HG03342 (cell line): Measurements from ENCODE around the gene AP3S1.
"Not testable (repeated sequence)": the region's sequence is repeated elsewhere in the genome, so short reads cannot be mapped to it uniquely, and the experiment has no call there.

ENCODE experiments used
- ATAC-seq: cut with Tn5 transposase; IDR thresholded peaks from one replicate; pipeline ENCODE4 v1.9.1; 2021; ENCODE audit warnings: mild to moderate bottlenecking, moderate library complexity; ENCODE audit not compliant: unreplicated experiment

AP3S1 gene

DNA sequence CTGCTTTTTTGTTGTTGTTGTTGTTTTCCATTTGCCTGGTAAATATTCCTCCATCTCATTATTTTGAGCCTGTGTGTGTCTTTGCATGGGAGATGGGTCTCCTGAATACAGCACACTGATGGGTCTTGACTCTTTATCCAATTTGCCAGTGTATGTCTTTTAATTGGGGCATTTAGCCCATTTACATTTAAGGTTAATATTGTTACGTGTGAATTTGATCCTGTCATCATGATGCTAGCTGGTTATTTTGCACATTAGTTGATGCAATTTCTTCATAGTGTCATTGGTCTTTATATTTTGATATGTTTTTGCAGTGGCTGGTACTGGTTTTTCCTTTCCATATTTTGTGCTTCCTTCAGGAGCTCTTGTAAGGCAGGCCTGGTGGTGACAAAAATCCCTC, 16.8 kb upstream of the AP3S1 start:
- ATAC-seq, result not testable (repeated sequence)

DNA sequence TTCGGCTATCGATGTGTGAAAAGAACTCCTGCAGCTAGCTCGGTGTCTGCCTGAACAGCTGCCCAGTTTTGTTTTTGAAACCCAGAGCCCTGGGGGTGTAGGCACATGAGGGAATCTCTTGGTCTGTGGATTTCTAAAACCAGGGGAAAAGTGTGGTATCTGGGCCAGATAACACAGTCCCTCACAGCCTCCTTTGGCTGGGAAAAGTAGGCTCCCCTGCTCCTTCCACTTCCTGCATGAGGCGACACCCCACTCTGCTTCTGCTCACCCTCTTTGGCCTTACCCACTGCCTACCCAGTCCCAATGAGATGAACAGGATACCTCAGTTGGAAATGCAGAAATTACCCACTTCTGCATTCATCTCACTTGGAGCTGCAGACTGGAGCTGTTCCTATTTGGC, 15.8 kb upstream of the AP3S1 start:
- no peak for ATAC-seq

DNA sequence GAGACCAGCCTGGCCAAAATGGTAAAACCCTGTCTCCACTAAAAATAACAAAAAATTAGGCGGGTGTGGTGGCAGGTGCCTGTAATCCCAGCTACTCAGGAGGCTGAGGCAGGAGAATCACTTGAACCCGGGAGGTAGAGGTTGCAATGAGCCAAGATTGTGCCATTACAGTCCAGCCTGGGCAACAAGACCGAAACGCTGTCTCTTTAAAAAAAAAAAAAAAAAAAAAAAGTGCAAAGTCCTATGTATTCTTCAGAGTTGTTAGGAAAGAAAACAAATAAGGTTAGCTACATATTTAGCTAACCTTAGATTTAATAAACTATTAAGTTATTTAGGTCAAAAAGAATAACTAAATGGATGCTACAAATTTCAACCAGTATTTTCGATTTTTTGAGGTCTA, 11.8 kb upstream of the AP3S1 start:
- ATAC-seq, result no peak

DNA sequence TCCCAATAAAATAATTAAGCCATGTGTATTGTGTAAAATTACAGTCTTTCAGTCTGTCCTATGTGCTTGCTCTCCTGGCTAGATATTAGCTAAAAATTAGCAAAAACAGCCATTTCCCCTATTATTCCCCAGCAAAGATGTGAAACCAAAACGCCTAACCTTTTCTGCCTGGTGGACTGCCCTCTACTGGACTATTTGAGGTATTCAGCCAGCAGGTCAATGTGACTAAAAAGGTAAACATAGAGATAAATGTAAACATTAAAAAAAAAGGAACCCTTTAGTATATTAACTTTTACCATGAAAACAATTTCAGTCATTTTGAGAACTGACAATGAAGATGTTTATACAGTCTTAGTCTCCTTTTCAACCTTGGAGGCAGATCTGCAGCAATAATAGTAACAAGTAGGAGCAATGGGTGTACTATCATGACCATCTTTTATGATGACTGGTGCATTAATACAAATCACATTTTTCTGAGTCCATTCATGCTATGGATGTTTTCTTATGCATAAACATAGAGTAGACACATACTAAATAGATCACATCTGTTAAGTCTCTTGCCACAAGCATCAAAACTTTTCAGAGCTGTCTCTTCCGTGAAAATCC, 10.5 kb upstream of the AP3S1 start:
- peak; percentile 91 for ATAC-seq

DNA sequence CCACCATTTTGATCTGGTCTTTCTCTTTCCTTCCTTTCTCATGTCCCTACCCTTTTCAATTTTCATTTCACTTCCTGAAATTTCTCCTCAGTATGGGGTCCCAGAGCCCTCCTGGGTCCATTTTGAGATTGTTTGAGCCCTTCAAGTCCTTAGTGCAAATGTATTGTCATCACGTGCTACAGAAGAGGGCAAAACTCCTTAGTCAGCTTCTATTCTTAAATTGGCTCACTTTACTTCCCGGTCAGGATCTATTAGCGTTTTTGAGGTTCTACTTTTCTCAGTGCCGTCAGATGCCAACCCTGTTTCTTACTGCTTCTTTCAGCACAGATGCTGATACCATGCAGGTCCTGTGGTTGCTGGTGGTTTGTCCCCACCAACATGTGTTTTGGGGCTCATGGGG, 6.3 kb upstream of the AP3S1 start:
- no peak for ATAC-seq

DNA sequence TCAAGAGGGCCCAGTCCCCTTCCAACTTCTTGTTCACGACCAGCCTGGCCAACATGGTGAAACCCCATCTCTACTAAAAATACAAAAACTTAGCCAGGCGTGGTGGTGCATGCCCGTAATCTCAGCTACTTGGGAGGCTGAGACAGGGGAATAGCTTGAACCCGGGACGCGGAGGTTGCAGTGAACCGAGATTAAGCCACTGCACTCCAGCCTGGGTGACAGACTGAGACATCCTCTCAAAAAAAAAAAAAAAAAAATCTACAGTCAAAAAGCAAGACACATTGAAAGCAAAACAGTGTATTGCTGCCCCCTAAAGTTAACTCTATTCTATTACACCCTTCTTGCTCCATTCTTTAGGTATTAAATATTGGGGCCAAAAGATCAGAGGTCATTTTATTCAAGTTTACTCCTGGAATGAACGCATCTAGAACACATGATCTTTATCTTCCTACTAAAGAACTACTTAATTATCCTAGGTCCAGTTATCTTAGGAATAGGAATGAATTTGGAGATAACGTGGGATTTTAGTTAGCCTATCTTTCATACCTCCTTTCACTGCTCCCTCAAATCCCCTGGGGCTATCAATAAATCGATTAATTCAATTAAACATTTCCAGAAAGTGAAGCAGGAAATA, 2.7 kb upstream of the AP3S1 start:
- ATAC-seq, result peak; percentile 17

DNA sequence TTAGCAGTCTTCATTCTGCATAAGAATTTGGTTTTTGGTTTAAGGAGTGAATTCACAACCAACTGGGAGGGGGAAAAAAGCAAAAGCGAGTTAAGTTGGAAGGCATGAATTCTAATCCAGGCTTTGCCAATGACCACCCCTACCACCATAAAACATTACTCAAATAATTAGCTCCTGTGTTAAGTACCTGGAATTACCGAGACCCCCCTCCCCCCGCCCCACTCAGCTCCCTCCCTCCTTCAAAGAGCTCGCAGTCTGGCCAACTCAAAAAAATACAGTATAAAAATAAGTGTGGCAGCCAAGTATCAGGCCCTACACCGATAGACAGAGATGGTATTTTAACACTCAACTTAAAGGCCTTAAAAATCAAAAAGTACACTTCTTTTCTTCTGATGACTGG, 862 bp upstream of the AP3S1 start:
- ATAC-seq, result no peak

DNA sequence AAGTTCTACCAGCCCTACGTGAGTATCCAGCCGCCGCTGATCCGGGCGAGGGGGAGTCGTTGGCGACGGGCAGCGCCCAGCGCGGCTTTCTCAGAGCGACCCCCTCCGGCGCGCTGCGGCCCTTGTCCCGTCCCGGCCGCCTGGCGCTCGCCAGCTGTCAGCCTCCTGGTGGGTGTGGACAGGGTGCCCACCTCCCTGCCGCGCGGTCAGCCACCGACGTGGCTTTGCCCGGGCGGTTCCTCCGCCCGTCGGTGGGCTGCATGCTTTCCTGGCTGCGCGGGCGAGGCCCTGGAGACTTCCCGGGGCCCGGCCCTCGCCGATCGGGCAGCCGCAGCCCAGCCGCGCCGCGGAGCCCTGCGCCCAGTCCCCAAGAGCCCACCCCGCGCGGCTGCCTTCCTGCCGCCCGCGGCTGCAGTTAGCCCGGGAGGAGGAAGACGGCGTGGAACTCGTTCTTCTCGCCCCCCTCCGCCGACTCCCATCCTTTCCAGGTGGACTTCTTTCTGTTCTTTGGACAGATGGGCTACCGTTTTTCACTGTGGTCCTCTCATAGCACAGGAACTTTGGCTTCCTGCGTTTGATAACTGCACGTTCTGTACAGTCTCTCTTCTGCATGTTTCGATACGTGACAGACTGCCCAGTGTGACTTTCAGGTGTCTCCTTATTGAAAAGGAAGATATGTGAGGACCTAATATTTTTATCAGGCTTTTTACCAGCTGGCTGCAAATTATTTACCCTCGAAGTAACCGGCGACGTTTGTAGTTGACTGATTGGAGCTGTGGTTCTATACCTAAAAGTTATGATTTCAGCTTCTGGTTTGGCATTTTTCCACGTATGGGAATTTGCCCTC, 577 bp downstream of the AP3S1 start:
- peak; percentile 25 for ATAC-seq

DNA sequence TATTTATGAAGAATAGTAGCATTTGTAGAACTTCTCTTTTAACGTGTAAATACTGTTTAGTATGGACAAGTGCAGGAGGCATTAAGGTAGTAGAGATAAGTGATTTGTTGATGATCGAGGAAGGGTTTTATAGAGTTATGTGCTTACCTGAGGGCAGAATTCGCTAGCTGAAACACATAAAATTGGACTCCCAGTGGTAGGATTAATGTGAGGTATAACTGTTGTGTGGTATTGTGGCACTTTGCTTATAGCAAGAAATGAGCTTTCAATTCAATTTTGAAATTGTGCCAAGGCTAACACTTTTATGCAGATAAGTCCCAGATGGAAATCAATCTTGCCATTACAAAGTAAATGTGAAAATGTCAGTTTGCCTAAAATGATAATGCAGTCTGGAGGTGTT, 1.2 kb downstream of the AP3S1 start:
- ATAC-seq, result no peak

DNA sequence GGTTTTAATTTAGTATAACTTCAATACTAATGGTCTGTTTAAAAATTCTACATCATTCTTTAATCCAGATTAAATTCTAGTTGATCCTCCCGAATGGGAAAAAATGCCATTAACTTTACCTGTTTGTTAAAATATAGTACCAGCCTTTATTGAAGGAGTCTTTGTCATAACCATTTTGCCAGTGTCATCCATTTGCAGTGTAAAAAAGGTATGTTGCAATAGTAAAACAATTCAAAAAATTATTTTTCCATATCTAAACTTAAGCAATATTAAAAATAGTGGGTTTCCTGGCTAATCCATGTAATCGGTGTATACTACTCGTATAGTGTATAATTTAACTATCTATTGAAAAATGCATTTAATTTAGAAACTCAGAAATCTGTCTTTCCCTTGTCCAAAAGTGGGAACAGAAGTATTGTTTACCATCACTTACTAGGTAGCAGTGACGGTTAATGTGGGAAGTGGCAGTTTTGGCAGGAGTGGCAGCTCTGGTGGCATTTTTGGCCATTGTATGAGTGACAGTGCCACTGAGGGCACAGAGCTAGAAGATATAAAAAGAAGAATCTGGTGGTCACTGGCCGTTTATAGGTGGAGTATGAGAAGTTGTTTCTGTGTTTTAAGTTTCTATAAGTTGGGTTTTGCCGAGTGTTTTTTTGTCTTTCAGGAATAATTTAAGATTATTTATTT, 1.9 kb downstream of the AP3S1 start:
- no peak for ATAC-seq

DNA sequence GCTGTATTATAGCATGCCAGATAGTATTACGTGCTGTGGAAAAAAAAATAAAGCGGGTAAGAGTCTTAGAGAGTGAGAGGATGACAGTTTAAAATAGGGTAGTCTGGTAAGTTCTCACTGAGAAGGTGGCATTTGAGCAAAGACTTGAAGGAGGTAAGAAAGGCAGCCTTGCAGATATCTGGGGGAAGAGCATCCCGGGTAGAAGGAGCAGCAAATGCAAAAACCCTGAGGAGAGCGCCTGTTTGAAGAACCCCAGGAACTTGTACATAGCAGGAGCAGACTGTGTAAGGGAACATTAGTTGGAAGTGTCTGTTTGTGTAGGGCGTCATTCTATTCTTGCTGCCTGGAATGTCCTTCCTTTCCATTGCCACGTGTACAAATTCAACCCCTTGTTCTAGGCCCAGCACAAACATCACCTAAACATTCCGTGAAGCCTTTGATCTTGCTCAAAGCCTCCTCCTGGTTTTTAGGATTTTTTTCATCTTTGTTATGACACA, 2.6 kb downstream of the AP3S1 start:
- ATAC-seq, result no peak

DNA sequence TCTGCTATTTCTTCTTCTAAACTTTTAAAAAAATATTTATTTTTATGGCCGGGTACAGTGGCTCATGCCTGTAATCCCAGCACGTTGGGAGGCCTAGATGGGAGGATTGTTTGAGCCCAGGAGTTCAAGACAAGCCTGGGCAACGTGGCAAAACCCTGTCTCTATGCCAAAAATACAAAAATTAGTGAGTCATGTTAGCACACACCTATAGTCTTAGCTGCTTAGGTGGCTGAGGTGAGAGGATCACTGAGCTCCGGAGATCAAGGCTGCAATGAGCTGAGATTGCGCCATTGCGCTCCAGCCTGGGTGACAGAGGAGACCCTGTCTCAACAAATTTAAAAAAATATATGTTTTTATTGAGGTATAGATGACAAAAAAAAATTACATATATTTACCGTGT, 5.6 kb downstream of the AP3S1 start:
- ATAC-seq, result no peak

DNA sequence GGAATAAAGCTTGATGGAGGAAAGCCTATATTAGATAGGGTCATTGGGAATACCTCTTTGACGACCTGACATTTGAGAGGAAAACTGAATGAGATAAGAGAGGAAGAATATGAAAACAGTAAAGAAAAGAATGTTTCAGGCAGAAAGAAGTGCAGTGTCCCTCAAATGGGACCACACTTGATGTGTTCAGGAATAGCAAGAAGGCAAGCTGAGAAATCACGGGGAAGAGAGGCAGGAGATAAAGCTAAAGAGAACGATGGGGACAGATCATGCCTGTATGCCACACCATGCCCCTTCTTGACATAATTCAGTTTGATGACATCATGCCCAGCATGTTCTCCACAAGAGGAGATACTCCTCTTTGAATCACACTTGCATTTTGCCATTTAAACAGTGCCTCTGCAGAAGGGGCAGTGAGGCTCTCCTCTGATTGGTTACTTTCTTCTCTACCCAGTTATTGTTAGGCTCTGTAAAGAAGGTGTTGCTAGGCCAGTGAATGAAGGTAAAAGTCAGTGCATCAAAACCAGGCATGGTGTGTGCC, 7.6 kb downstream of the AP3S1 start:
- no peak for ATAC-seq

DNA sequence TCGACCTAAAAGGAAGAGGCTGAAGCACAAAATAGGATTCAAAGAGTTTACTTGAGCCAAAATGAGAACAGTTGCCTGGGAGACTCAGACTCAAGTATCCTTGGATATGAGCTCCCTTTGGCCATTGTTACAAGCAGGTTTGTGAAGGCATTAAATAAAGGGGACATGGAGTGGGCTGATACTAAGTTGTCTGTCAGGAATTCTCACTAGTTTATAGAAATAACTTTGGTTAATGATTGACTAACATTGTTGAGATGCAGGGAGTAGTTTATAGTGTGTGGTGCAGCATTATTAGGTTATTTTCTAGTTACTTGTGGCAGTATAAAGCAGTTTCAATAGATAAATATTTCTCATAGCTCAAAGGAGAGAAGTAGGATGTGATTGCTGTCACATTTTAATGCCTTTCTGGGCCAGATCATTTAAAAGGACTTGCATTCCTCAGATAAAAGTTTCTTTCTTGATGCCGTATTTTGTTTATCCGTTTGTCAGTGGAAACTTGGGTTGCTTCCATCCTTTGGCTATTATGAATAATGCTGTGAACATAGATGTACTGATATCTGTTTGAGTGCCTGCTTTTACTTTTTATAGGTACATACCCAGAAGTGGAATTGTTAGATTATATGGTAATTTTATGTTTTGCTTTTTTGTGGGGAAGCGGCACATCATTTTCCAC, 9.1 kb downstream of the AP3S1 start:
- ATAC-seq, result no peak

DNA sequence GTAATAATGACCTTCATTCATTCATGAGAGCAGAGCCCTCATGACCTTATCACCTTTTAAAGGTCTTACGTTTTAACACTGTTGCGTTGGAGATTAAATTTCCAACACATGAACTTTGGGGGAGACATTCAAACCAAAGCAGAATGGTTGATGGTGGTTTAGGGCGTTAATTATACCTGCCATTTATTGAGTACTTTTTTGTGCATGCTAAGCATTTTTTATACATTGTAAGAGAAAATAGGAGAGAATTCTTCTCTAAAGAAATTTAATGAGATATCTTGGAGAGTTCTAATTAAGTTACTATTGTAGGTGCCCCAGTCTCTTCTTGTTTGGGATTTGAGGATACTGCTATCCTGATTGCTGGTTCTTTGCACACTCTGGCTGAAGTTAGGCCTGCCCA, 12.4 kb downstream of the AP3S1 start:
- no peak for ATAC-seq

DNA sequence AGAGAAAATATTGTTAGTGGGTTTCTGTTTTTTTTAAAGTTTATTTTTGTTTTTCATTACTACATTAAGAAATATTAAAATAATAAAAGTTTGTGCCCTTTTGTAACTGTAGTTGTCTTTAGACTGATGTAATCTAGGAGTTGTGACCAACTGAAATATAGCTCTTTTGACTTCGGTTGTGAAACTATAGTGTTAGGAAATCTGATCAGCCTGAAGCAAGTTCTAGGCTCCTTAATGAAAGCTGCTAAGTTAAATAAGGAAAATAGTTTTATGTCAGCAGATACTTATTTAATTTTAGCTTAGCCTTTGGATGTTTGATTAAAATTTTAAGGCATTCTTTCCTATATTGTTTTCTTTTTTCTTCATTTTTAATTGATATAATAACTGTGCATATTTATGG, 14.2 kb downstream of the AP3S1 start:
- ATAC-seq, result no peak

DNA sequence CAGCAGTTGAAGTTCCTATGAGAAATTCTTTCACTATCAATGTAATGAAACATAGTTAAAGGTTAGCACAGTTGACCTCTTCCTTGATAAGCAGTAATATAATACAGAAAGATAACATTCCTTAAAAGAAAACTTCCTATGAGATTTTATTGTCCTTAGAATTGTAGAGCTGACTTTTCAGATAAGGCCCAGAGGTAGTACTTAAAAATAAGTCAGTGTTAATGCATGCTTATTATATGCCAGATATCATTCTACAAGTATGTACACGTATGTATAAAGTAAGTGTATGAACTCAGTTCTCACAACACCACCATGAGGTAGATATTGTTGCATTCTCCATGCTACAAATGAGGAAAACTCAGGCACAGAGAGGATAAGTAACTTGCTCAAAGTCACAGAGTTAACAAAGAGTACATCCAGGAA, 15.3 kb downstream of the AP3S1 start:
- ATAC-seq, result no peak

DNA sequence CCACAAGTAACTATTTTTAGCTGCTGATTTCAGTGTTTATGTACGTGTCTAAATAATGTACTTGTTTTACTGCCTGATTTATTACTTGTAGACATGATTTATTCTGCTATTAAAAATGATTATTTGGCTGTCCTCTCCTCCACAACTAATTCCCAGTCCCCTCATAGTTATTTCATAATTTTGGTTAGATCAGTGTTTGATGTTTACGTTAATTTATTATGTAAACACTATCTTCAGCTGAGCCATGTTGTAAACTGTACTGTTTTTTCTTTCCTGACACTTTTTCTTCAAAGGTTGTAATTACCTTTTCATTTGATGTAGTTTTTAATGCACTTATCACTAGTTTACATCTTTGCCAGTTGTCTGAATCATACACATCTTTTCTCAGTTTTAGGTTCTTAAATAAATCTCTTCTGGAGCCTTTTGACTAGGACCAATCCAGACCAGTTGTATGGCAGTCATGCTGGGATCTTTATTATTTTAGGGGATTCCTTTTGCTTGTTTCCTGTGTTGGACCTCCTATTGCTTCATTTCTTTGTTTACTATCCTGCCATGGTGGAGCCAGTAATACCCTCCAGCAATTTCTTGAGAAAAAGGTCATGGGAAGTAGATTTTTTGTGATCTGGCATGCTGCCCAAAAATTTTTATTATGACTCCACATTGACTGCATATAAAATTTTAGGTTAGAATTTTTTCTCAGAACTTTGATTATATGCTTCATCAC, 16.1 kb downstream of the AP3S1 start:
- no peak for ATAC-seq

DNA sequence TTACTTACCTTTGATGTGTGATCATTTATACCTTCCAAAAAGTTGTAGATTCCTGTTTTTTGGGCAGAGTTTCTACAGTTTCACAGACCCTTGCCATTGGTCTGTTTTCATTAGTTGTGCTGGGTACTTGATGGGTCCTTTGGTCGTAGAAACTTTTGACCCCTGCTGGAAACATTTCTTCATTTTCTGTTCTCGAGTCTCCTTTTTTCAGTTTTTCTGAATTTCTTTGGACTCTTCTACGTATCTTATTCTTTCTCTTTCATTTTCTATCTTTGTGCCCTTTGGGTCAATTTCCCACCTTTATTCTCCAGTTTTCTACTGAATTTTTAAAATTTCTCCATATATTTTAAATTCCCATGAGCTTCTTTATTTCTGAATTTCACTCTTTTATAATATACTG, 16.7 kb downstream of the AP3S1 start:
- no peak for ATAC-seq

DNA sequence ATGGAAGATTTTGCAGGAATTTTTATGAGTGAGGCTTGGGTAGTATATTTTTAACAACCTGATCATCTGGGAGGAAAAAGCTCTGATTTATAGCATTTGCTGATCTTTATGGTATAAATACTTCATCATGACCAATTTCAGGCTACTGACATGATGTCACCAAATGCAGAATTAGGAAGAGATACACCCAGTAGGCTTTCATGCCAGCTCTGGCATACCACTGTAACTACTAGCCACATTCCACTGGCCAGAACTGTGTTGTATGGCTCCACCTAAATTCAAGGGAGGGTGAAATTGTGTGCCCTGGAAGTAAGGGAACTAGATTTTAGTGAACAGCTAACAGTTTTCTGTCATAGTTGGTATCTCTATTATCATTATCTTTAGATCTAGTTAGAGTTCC, 17.6 kb downstream of the AP3S1 start:
- ATAC-seq, result no peak
